H1 (cell line): ENCODE results near the gene MRPL54. TPM values are rescaled to one million over a fixed set of nuclear protein-coding genes. Genes with fewer than 3 reads are reported as not detected.

ENCODE experiments used
- BCL11A ChIP-seq, 2 experiments: IDR thresholded peaks; one replicate each; pipeline ENCODE4 v1.6.1; 2011; ENCODE audit warnings: low read depth in 2 of 2, low read length in 2 of 2, mild to moderate bottlenecking in 2 of 2
- CEBPB ChIP-seq: IDR thresholded peaks from 2 replicates; pipeline ENCODE4 v1.6.1; 2012; ENCODE audit warnings: low read depth, low read length
- CHD2 ChIP-seq: IDR thresholded peaks from 2 replicates; pipeline ENCODE4 v1.6.1; 2012; ENCODE audit warnings: low read length, improper control_type of control experiment
- POLR2AphosphoS5 ChIP-seq: IDR thresholded peaks from 2 replicates; pipeline ENCODE4 v1.6.1; 2011; ENCODE audit warnings: low read depth, low read length
- TAF1 ChIP-seq: IDR thresholded peaks from 2 replicates; pipeline ENCODE4 v1.6.1; 2011; ENCODE audit warnings: mild to moderate bottlenecking, low read depth, low read length
- polyA plus RNA-seq, 7 experiments: library from polyadenylated mRNA; depleted of rRNA in 3 of 7; stranded (reverse) in 5 of 7; unstranded in 2 of 7; fragments of >200 nt in 5 of 7; fragments of 200-250 nt in 2 of 7; gene quantifications; 1 replicate in 5 of 7; 2 replicates in 1 of 7; 4 replicates in 1 of 7; pipeline versions ENCODE4 v1.2.1 to v1.2.3, GENCODE V29; 2011 to 2013; ENCODE audit warnings: missing spikeins in 2 of 7, mixed read lengths in 2 of 7
- total RNA-seq: library from RNA; stranded (reverse); fragmentation: NEBNext Ultra II Directional; extraction: Animal tissue kit (Norgen Biotek cat#: 25700); gene quantifications from 2 replicates; pipeline ENCODE4 v1.2.1, GENCODE V29; 2021
- TF ChIP-seq, protein P1 (sequence below): fragments of 300-600 bp; sonication (generic); IDR thresholded peaks from 2 replicates; pipeline ENCODE4 v1.7.1; 2012; ENCODE audit warnings: low read length, moderate library complexity, mild to moderate bottlenecking, inconsistent platforms; ENCODE audit not compliant: insufficient replicate concordance
- TF ChIP-seq, protein P2 (sequence below): IDR thresholded peaks from 2 replicates; pipeline ENCODE4 v1.6.1; 2012; ENCODE audit warnings: inconsistent platforms

Gene MRPL54
- total and polyA plus RNA-seq, 2 of the 8 experiments (the other 6 are each of a cell fraction or from before 2014, with no cell fraction given) = 63.8 to 72.8 TPM

DNA sequence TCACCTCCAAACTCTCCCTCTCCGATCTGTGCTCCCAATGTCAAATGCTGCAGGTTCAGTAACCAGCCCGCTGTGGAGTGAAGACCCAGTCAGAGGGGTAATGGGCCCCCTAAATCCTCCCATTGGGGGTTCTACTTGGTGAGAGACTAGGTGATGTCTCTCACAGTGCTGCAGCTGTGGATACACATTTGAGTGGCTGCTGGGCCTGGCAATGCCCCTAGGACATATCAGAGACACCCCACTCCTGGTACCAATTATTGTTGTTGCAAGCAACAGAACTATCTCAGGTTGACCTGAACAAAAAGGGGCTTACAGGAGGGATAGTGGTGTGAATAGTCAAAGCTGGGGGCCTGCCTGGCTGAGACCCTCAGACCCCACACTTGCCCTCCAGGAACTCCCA, 19.1 kb downstream of the MRPL54 start (continued):
- TF ChIP-seq, protein P1, sequence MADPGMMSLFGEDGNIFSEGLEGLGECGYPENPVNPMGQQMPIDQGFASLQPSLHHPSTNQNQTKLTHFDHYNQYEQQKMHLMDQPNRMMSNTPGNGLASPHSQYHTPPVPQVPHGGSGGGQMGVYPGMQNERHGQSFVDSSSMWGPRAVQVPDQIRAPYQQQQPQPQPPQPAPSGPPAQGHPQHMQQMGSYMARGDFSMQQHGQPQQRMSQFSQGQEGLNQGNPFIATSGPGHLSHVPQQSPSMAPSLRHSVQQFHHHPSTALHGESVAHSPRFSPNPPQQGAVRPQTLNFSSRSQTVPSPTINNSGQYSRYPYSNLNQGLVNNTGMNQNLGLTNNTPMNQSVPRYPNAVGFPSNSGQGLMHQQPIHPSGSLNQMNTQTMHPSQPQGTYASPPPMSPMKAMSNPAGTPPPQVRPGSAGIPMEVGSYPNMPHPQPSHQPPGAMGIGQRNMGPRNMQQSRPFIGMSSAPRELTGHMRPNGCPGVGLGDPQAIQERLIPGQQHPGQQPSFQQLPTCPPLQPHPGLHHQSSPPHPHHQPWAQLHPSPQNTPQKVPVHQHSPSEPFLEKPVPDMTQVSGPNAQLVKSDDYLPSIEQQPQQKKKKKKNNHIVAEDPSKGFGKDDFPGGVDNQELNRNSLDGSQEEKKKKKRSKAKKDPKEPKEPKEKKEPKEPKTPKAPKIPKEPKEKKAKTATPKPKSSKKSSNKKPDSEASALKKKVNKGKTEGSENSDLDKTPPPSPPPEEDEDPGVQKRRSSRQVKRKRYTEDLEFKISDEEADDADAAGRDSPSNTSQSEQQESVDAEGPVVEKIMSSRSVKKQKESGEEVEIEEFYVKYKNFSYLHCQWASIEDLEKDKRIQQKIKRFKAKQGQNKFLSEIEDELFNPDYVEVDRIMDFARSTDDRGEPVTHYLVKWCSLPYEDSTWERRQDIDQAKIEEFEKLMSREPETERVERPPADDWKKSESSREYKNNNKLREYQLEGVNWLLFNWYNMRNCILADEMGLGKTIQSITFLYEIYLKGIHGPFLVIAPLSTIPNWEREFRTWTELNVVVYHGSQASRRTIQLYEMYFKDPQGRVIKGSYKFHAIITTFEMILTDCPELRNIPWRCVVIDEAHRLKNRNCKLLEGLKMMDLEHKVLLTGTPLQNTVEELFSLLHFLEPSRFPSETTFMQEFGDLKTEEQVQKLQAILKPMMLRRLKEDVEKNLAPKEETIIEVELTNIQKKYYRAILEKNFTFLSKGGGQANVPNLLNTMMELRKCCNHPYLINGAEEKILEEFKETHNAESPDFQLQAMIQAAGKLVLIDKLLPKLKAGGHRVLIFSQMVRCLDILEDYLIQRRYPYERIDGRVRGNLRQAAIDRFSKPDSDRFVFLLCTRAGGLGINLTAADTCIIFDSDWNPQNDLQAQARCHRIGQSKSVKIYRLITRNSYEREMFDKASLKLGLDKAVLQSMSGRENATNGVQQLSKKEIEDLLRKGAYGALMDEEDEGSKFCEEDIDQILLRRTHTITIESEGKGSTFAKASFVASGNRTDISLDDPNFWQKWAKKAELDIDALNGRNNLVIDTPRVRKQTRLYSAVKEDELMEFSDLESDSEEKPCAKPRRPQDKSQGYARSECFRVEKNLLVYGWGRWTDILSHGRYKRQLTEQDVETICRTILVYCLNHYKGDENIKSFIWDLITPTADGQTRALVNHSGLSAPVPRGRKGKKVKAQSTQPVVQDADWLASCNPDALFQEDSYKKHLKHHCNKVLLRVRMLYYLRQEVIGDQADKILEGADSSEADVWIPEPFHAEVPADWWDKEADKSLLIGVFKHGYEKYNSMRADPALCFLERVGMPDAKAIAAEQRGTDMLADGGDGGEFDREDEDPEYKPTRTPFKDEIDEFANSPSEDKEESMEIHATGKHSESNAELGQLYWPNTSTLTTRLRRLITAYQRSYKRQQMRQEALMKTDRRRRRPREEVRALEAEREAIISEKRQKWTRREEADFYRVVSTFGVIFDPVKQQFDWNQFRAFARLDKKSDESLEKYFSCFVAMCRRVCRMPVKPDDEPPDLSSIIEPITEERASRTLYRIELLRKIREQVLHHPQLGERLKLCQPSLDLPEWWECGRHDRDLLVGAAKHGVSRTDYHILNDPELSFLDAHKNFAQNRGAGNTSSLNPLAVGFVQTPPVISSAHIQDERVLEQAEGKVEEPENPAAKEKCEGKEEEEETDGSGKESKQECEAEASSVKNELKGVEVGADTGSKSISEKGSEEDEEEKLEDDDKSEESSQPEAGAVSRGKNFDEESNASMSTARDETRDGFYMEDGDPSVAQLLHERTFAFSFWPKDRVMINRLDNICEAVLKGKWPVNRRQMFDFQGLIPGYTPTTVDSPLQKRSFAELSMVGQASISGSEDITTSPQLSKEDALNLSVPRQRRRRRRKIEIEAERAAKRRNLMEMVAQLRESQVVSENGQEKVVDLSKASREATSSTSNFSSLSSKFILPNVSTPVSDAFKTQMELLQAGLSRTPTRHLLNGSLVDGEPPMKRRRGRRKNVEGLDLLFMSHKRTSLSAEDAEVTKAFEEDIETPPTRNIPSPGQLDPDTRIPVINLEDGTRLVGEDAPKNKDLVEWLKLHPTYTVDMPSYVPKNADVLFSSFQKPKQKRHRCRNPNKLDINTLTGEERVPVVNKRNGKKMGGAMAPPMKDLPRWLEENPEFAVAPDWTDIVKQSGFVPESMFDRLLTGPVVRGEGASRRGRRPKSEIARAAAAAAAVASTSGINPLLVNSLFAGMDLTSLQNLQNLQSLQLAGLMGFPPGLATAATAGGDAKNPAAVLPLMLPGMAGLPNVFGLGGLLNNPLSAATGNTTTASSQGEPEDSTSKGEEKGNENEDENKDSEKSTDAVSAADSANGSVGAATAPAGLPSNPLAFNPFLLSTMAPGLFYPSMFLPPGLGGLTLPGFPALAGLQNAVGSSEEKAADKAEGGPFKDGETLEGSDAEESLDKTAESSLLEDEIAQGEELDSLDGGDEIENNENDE = no peak
- TF ChIP-seq, protein P2, sequence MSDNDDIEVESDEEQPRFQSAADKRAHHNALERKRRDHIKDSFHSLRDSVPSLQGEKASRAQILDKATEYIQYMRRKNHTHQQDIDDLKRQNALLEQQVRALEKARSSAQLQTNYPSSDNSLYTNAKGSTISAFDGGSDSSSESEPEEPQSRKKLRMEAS = no peak
- TF ChIP-seq POLR2AphosphoS5 (no peak), BCL11A (IDR thresholded peaks at IDR 0.05; ENCODE audit: low read depth in 2 of 2, low read length in 2 of 2) (no peak), CEBPB (no peak), TAF1 (no peak), CHD2 (no peak)
